ENCODE measurements around the gene SEPTIN5.
"Not testable (repeated sequence)": the region's sequence is repeated elsewhere in the genome, so short reads cannot be mapped to it uniquely, and the experiment has no call there.

The SEPTIN5 gene

GRCh38 chr22:19714312-19715187 is at the start of gene SEPTIN5:
Gene SEPTIN5 (plus strand): TSS chr22:19714503. CDS start chr22:19714589, 86 bp downstream.
- no peak for ATAC-seq

- ATAC-seq = no peak
Measured at GRCh38 chr22:19664951-19665783, 49.1 kb upstream of the SEPTIN5 start.

GRCh38 chr22:19665784-19666672 is 48.3 kb upstream of the SEPTIN5 start:
- ATAC-seq = no peak

GRCh38 chr22:19666673-19667593 is 47.4 kb upstream of the SEPTIN5 start:
- no peak for ATAC-seq

- ATAC-seq = no peak
Measured at GRCh38 chr22:19667872-19668740, 46.2 kb upstream of the SEPTIN5 start.

GRCh38 chr22:19668748-19669147 is 45.6 kb upstream of the SEPTIN5 start:
- no peak for ATAC-seq

GRCh38 chr22:19669570-19669969 is 44.7 kb upstream of the SEPTIN5 start:
- no peak for ATAC-seq

- no peak for ATAC-seq
Measured at GRCh38 chr22:19671316-19671715, 43.0 kb upstream of the SEPTIN5 start.

GRCh38 chr22:19672054-19672776 is 42.1 kb upstream of the SEPTIN5 start:
- ATAC-seq = no peak

- ATAC-seq = no peak
Measured at GRCh38 chr22:19673660-19674059, 40.6 kb upstream of the SEPTIN5 start.

GRCh38 chr22:19674129-19674928 is 40.0 kb upstream of the SEPTIN5 start:
- ATAC-seq = no peak

- no peak for ATAC-seq
Measured at GRCh38 chr22:19674929-19675253, 39.4 kb upstream of the SEPTIN5 start.

- no peak for ATAC-seq
Measured at GRCh38 chr22:19675428-19675827, 38.9 kb upstream of the SEPTIN5 start.

- ATAC-seq = not testable (repeated sequence)
Measured at GRCh38 chr22:19676437-19676836, 37.9 kb upstream of the SEPTIN5 start.

GRCh38 chr22:19678949-19679521 is 35.3 kb upstream of the SEPTIN5 start:
- no peak for ATAC-seq

GRCh38 chr22:19679522-19680101 is 34.7 kb upstream of the SEPTIN5 start:
- no peak for ATAC-seq

GRCh38 chr22:19680287-19680881 is 33.9 kb upstream of the SEPTIN5 start:
- no peak for ATAC-seq

Measured in activated CD4-positive, CD25-positive, alpha-beta regulatory T cell treated with anti-CD3 and anti-CD28 coated beads, Interleukin-2, amount 50 U/mL, for 24 hours (primary cell).